Peyer's patch (tissue), 4 donors: ENCODE data around the gene CASS4. TPM values are rescaled to one million over a fixed set of nuclear protein-coding genes. Genes with fewer than 3 reads are reported as not detected.
"Not testable (repeated sequence)": the region's sequence is repeated elsewhere in the genome, so short reads cannot be mapped to it uniquely, and the experiment has no call there.

ENCODE experiments used
- DNase-seq, 3 donors: peaks; one replicate each; pipeline ENCODE4 v3.0.0-alpha.2; 2017 to 2019
- H3K27ac ChIP-seq, 4 donors: fragments of 200-600 bp; sonication (generic); one replicate each; pipeline ENCODE4 v1.5.1; 2016 to 2019
- H3K27me3 ChIP-seq, 2 donors: fragments of 200-600 bp; sonication (generic); one replicate each; pipeline ENCODE4 v1.5.1; 2019
- H3K36me3 ChIP-seq, 3 donors: fragments of 200-600 bp; sonication (generic); one replicate each; pipeline ENCODE4 v1.5.1; 2016 to 2019
- H3K4me1 ChIP-seq, 4 donors: fragments of 200-600 bp; sonication (generic); one replicate each; pipeline ENCODE4 v1.5.1; 2016 to 2019
- H3K4me3 ChIP-seq, 4 donors: fragments of 200-600 bp; sonication (generic); 1 replicate in 3 of 4; 2 replicates in 1 of 4; pipeline ENCODE4 v1.5.1; 2016 to 2019; ENCODE audit warnings: mild to moderate bottlenecking in 1 of 4
- H3K9me3 ChIP-seq, 4 donors: fragments of 200-600 bp; sonication (generic); one replicate each; pipeline ENCODE4 v1.5.1; 2016 to 2019; ENCODE audit warnings: mild to moderate bottlenecking in 1 of 4
- POLR2A ChIP-seq, 2 donors: fragments of 450-650 bp; IDR thresholded peaks; one replicate each; pipeline ENCODE4 v1.5.1; 2017; ENCODE audit warnings: antibody characterized with exemption in 2 of 2, mild to moderate bottlenecking in 2 of 2, moderate library complexity in 2 of 2
- total RNA-seq, 4 donors: library from RNA; depleted of rRNA; stranded (reverse); fragments of >200 nt; gene quantifications; one replicate each; pipeline ENCODE4 v1.1.0, GENCODE V29; 2016
- TF ChIP-seq, protein P1 (sequence below), 6 experiments: fragments of 450-650 bp in 4 of 6; fragments of 200-600 bp in 2 of 6; sonication (generic) in 1 of 6; IDR thresholded peaks; one replicate each; pipeline ENCODE4 v1.5.1; 2017 to 2019; ENCODE audit warnings: antibody characterized with exemption in 6 of 6, mild to moderate bottlenecking in 3 of 6, moderate library complexity in 1 of 6

Gene CASS4
- total RNA-seq, 4 donors from 2014 or later = 0.47 to 3.3 (median 1.2) TPM

DNA sequence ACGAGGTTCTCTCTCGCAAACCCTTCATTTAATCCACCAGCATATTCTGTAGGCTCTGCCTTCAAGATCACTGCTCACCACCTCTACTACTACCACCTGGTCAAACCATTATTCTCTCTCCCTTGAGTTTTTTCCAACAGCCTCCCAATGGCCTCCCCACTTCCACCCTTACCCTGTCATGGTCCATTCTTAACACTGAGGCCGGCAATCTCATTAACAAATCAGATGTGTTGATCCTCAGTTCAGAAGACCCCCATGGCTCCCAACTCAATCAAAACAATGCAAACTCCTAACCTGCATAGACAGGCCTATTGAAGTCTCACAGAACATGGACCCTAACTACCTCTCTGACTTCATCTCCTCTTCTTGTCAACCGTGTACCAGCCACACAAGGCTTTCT is 22.3 kb upstream of the CASS4 start:
- H3K9me3 ChIP-seq = no peaks in the 10 kb centered on the region
- peaks cover 0 to 16% (median 0%) of the 10 kb centered on the region in 3 donors for H3K36me3 ChIP-seq
- no peak overlapping the region for H3K27ac ChIP-seq
- no peaks in the 10 kb centered on the region for H3K27me3 ChIP-seq
- no peak for TF ChIP-seq POLR2A (IDR thresholded peaks at IDR 0.05)
- TF ChIP-seq, protein P1, sequence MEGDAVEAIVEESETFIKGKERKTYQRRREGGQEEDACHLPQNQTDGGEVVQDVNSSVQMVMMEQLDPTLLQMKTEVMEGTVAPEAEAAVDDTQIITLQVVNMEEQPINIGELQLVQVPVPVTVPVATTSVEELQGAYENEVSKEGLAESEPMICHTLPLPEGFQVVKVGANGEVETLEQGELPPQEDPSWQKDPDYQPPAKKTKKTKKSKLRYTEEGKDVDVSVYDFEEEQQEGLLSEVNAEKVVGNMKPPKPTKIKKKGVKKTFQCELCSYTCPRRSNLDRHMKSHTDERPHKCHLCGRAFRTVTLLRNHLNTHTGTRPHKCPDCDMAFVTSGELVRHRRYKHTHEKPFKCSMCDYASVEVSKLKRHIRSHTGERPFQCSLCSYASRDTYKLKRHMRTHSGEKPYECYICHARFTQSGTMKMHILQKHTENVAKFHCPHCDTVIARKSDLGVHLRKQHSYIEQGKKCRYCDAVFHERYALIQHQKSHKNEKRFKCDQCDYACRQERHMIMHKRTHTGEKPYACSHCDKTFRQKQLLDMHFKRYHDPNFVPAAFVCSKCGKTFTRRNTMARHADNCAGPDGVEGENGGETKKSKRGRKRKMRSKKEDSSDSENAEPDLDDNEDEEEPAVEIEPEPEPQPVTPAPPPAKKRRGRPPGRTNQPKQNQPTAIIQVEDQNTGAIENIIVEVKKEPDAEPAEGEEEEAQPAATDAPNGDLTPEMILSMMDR (IDR thresholded peaks at IDR 0.05) = no peak
- peaks cover 5 to 23% (median 12%) of the 10 kb centered on the region in 4 donors for H3K4me1 ChIP-seq
- no peak overlapping the region for H3K4me3 ChIP-seq
- DNase-seq = no peak

GRCh38 chr20:56390396-56390795 is 21.7 kb upstream of the CASS4 start:
- H3K36me3 ChIP-seq = peaks cover 0 to 13% (median 0%) of the 10 kb centered on the region in 3 donors
- DNase-seq, H3K27ac ChIP-seq, H3K9me3 ChIP-seq, H3K27me3 ChIP-seq, H3K4me3 ChIP-seq: not testable (repeated sequence)
- peaks cover 5 to 23% (median 12%) of the 10 kb centered on the region in 4 donors for H3K4me1 ChIP-seq

DNA sequence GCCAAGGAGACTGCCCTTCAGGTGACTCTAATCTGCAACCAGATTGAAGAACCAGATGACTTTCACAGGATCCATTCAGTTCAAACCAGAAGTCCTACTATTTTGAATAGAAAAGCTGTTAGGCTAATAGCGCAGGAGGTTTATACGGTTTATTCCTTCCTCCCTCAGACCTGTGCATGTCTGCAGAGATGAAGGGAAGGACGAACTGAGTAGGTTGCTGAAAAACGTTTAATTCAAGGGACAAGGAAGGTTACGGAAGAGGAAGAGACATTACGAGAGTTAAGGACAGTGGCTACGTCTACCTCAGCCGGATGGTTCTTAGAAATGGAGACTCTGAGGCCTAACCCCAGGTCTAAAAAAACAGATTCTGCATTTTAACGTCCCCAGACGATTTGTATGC is 21.0 kb upstream of the CASS4 start:
- DNase-seq = no peak
- H3K27me3 ChIP-seq = no peaks in the 10 kb centered on the region
- H3K36me3 ChIP-seq = peaks cover 0 to 14% (median 0%) of the 10 kb centered on the region in 3 donors
- no peaks in the 10 kb centered on the region for H3K9me3 ChIP-seq
- TF ChIP-seq POLR2A (IDR thresholded peaks at IDR 0.05) = no peak
- TF ChIP-seq, protein P1 (IDR thresholded peaks at IDR 0.05) = no peak
- peak overlapping the region in 1 of 4 donors; percentile 89 for H3K27ac ChIP-seq
- H3K4me1 ChIP-seq = peaks cover 5 to 23% (median 12%) of the 10 kb centered on the region in 4 donors
- peak overlapping the region; percentile 63 to 79 (median 76) for H3K4me3 ChIP-seq

DNA sequence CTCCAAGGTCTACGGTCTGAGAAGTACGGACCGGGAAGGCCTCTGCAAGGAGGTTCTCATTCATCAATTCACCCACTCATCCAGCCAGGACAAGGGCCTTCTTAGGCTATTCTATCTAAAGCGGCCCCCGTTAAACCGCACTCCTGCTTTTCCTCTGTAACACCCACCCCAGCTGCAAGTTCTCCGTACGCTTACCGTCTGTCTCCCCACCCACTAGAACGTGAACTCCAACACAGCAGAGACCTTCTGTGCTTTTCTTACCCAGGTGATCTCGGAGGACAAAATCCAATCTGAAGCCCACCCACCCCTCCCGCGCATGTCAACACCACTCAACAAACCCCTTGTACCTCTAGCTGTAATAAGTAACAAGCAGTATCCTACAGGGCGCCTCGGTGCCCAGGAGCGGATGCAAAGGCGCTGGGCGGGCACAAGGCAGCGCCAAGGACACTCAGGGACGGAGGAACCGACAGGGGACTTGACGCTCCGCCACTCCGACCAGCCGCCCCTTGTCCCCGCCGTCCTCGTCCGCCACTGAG is 20.4 kb upstream of the CASS4 start:
- Histone ChIP-seq H3K27me3 (no peaks in the 10 kb centered on the region), H3K4me3 (peak overlapping the region; percentile 63 to 79 (median 76)), H3K27ac (peak overlapping the region; percentile 83 to 89 (median 84)), H3K4me1 (peaks cover 5 to 23% (median 12%) of the 10 kb centered on the region in 4 donors), H3K9me3 (no peaks in the 10 kb centered on the region), H3K36me3 (peaks cover 0 to 16% (median 0%) of the 10 kb centered on the region in 3 donors)
- no peak for TF ChIP-seq POLR2A (IDR thresholded peaks at IDR 0.05)
- TF ChIP-seq, protein P1 (IDR thresholded peaks at IDR 0.05) = no peak
- DNase-seq = no peak

GRCh38 chr20:56392132-56392880 is 19.8 kb upstream of the CASS4 start, which contains the start of the genes AURKA and CSTF1:
Gene AURKA, minus strand, starts transcription at chr20:56392215. Its CDS starts 4,018 bp downstream, at chr20:56388197.
Gene CSTF1, plus strand, starts transcription at chr20:56392645. Its CDS starts 2,908 bp downstream, at chr20:56395553.
- H3K27ac ChIP-seq = peak within 1 kb of the TSS; percentile 83 to 89 (median 84)
- H3K9me3 ChIP-seq = no peaks in the 10 kb centered on the region
- H3K4me1 ChIP-seq = peaks cover 5 to 23% (median 12%) of the 10 kb centered on the region in 4 donors
- peak; percentile 21 to 26 for TF ChIP-seq POLR2A (IDR thresholded peaks at IDR 0.05)
- TF ChIP-seq, protein P1 (IDR thresholded peaks at IDR 0.05) = no peak
- peak; percentile 98 to 100 (median 100) for DNase-seq
- H3K27me3 ChIP-seq = no peaks in the 10 kb centered on the region
- peak within 1 kb of the TSS; percentile 63 to 79 (median 76) for H3K4me3 ChIP-seq
- peaks cover 0 to 23% (median 0%) of the 10 kb centered on the region in 3 donors for H3K36me3 ChIP-seq
